IPS-18c (cell line): ENCODE results near the gene RBM18.

Experiments
- H3K4me3 ChIP-seq: 2 replicates; pipeline ENCODE4 v1.7.0; 2013; ENCODE audit warnings: low read depth, mild to moderate bottlenecking, low read length, moderate library complexity; ENCODE audit not compliant: insufficient read depth
- H3K9me3 ChIP-seq: one replicate; pipeline ENCODE4 v1.6.1; 2013; ENCODE audit warnings: mild to moderate bottlenecking, low read length, moderate library complexity; ENCODE audit not compliant: control insufficient read depth, insufficient read depth

RBM18 gene

GRCh38 chr9:122197882-122198281 is 66.8 kb downstream of the RBM18 start:
- H3K9me3 ChIP-seq = no peaks in the 10 kb centered on the region
- H3K4me3 ChIP-seq = no peak overlapping the region

GRCh38 chr9:122197426-122197825 is 67.2 kb downstream of the RBM18 start:
- Histone ChIP-seq H3K9me3 (no peaks in the 10 kb centered on the region), H3K4me3 (no peak overlapping the region)

- H3K9me3 ChIP-seq = no peaks in the 10 kb centered on the region
Observed at GRCh38 chr9:122195875-122196274, 68.8 kb downstream of the RBM18 start.

GRCh38 chr9:122193651-122194050 is 71.0 kb downstream of the RBM18 start:
- H3K4me3 ChIP-seq = no peak overlapping the region
- H3K9me3 ChIP-seq = no peaks in the 10 kb centered on the region

More at GRCh38 chr9:122195875-122196274, 68.8 kb downstream of the RBM18 start:
- H3K4me3 ChIP-seq = no peak overlapping the region

GRCh38 chr9:122192914-122193525 is 71.6 kb downstream of the RBM18 start:
- peaks cover 2% of the 10 kb centered on the region for H3K9me3 ChIP-seq
- H3K4me3 ChIP-seq = no peak overlapping the region

GRCh38 chr9:122192261-122192875 is 72.3 kb downstream of the RBM18 start:
- H3K4me3 ChIP-seq = no peak overlapping the region
- H3K9me3 ChIP-seq = peaks cover 2% of the 10 kb centered on the region

GRCh38 chr9:122191584-122191983 is 73.1 kb downstream of the RBM18 start:
- Histone ChIP-seq H3K9me3 (peaks cover 2% of the 10 kb centered on the region), H3K4me3 (no peak overlapping the region)

- H3K4me3 ChIP-seq = no peak overlapping the region
Observed at GRCh38 chr9:122190597-122191381, 73.9 kb downstream of the RBM18 start.

GRCh38 chr9:122188369-122188768 is 76.3 kb downstream of the RBM18 start:
- Histone ChIP-seq H3K9me3 (peaks cover 2% of the 10 kb centered on the region), H3K4me3 (no peak overlapping the region)

More at GRCh38 chr9:122190597-122191381, 73.9 kb downstream of the RBM18 start:
- peaks cover 2% of the 10 kb centered on the region for H3K9me3 ChIP-seq
